MCF 10A (cell line): Measurements from ENCODE around the gene SLC16A7. TPM values are rescaled to one million over a fixed set of nuclear protein-coding genes. Genes with fewer than 3 reads are reported as not detected.

Experiments
- BruUV-seq: library from RNA; stranded (reverse); fragments of 400-500 nt; replicated peaks from 2 replicates; lab custom pipeline; 2021; lab: Mats Ljungman, UMichigan
- CTCF ChIA-PET: fragments of 300-600 bp; sonication (Branson Sonifier 250); formaldehyde crosslinking; extraction: SDS; loops from one replicate; lab custom pipeline; 2021; ENCODE audit warnings: antibody characterized with exemption, inconsistent platforms; lab: Yijun Ruan, JAX
- POLR2A ChIA-PET: fragments of 300-600, 350-650 bp; sonication (Branson Sonifier 250); formaldehyde crosslinking; extraction: SDS; loops from one replicate; lab custom pipeline; 2020; ENCODE audit warnings: antibody characterized with exemption, inconsistent platforms; lab: Yijun Ruan, JAX
- DNase-seq: peaks from one replicate; pipeline ENCODE4 v3.0.0-alpha.2; 2018; ENCODE audit not compliant: unreplicated experiment
- H3K27ac Mint-ChIP-seq: one replicate; pipeline ENCODE4 v1.8.0; 2022; ENCODE audit warnings: mild to moderate bottlenecking, low read depth, mixed read lengths; ENCODE audit not compliant: unreplicated experiment
- H3K27me3 Mint-ChIP-seq: one replicate; pipeline ENCODE4 v1.8.0; 2022; ENCODE audit warnings: mixed read lengths; ENCODE audit not compliant: insufficient read depth, unreplicated experiment
- H3K36me3 Mint-ChIP-seq: one replicate; pipeline ENCODE4 v1.8.0; 2022; ENCODE audit warnings: mild to moderate bottlenecking, moderate library complexity, mixed read lengths; ENCODE audit not compliant: insufficient read depth, unreplicated experiment
- H3K4me1 Mint-ChIP-seq: one replicate; pipeline ENCODE4 v1.8.0; 2022; ENCODE audit warnings: mixed read lengths; ENCODE audit not compliant: insufficient read depth, unreplicated experiment
- H3K4me3 Mint-ChIP-seq: one replicate; pipeline ENCODE4 v1.8.0; 2022; ENCODE audit warnings: mild to moderate bottlenecking, moderate library complexity, mixed read lengths; ENCODE audit not compliant: unreplicated experiment
- H3K9me3 Mint-ChIP-seq: one replicate; pipeline ENCODE4 v1.8.0; 2022; ENCODE audit warnings: mixed read lengths; ENCODE audit not compliant: unreplicated experiment
- intact Hi-C: fragments of 100-400 bp; cut with micrococcal nuclease; formaldehyde crosslinking; loops from 2 replicates; pipeline ENCODE4 v1.14.1; 2022
- total RNA-seq: library from RNA; stranded (reverse); gene quantifications from 2 replicates; pipeline ENCODE4 v1.2.3, GENCODE V29; 2022
- TF ChIP-seq, protein P1 (sequence below): fragments of 200-600 bp; IDR thresholded peaks from one replicate; pipeline ENCODE4 v1.8.0; 2022; ENCODE audit warnings: antibody characterized with exemption, mild to moderate bottlenecking; ENCODE audit not compliant: unreplicated experiment

The SLC16A7 gene
- total RNA-seq, 1 experiment from 2014 or later: 32.6 TPM

DNA sequence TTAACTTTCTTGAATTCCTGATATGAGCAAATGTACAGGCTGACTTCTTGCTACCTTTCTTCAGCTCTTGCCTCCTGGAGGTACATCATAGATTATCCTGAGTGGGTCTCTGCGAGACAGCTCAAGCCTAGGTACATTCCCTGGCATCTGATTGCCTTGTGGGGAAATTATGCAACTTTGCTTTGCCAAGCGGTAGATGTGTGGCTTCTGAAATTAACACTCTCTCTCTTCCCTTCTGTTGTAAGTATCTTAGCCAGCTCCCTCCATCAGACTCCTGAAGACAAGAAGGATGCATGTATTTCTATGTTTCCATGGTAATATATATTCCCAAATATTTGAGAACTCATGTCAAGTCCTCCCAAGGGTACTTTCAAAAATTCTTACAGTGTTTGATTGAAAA, 16.2 kb upstream of the SLC16A7 start:
- CTCF ChIA-PET: no interaction called here
- POLR2A ChIA-PET: no interaction called here
- H3K27ac Mint-ChIP-seq: no peak overlapping the region
- H3K36me3 Mint-ChIP-seq: no peaks in the 10 kb centered on the region
- H3K27me3 Mint-ChIP-seq: no peaks in the 10 kb centered on the region
- intact Hi-C loops: no loop called here
- no peaks in the 10 kb centered on the region for H3K9me3 Mint-ChIP-seq
- TF ChIP-seq, protein P1, sequence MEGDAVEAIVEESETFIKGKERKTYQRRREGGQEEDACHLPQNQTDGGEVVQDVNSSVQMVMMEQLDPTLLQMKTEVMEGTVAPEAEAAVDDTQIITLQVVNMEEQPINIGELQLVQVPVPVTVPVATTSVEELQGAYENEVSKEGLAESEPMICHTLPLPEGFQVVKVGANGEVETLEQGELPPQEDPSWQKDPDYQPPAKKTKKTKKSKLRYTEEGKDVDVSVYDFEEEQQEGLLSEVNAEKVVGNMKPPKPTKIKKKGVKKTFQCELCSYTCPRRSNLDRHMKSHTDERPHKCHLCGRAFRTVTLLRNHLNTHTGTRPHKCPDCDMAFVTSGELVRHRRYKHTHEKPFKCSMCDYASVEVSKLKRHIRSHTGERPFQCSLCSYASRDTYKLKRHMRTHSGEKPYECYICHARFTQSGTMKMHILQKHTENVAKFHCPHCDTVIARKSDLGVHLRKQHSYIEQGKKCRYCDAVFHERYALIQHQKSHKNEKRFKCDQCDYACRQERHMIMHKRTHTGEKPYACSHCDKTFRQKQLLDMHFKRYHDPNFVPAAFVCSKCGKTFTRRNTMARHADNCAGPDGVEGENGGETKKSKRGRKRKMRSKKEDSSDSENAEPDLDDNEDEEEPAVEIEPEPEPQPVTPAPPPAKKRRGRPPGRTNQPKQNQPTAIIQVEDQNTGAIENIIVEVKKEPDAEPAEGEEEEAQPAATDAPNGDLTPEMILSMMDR: no peak
- H3K4me1 Mint-ChIP-seq: peaks cover 6% of the 10 kb centered on the region
- no peak for DNase-seq
- H3K4me3 Mint-ChIP-seq: no peak overlapping the region
- BruUV-seq: no TSS peak

DNA sequence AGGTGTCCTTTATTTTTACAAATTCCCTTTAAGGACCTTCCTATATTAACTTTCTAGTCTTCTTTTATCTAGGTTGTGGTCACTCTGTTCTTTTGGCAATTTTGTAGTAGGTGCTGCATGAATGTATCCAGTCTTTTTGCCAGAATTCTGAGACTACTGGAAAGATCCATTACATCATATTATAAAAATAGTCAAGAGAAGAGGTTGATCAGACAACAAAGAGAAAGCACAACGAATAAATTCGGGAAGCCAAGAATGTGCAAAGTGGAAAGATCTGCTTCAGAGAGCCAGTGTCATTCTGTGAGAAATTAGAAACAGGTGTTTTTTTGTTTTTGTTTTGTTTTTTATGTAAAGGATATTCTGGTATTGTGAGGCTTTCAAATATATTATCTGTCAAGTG, 15.8 kb upstream of the SLC16A7 start:
- H3K36me3 Mint-ChIP-seq: no peaks in the 10 kb centered on the region
- DNase-seq: no peak
- H3K4me1 Mint-ChIP-seq: peaks cover 6% of the 10 kb centered on the region
- intact Hi-C loops: no loop called here
- H3K27me3 Mint-ChIP-seq: no peaks in the 10 kb centered on the region
- H3K9me3 Mint-ChIP-seq: no peaks in the 10 kb centered on the region
- ChIA-PET CTCF (no interaction called here), POLR2A (no interaction called here)
- TF ChIP-seq, protein P1: no peak
- H3K4me3 Mint-ChIP-seq: no peak overlapping the region
- no peak overlapping the region for H3K27ac Mint-ChIP-seq
- BruUV-seq: no TSS peak

DNA sequence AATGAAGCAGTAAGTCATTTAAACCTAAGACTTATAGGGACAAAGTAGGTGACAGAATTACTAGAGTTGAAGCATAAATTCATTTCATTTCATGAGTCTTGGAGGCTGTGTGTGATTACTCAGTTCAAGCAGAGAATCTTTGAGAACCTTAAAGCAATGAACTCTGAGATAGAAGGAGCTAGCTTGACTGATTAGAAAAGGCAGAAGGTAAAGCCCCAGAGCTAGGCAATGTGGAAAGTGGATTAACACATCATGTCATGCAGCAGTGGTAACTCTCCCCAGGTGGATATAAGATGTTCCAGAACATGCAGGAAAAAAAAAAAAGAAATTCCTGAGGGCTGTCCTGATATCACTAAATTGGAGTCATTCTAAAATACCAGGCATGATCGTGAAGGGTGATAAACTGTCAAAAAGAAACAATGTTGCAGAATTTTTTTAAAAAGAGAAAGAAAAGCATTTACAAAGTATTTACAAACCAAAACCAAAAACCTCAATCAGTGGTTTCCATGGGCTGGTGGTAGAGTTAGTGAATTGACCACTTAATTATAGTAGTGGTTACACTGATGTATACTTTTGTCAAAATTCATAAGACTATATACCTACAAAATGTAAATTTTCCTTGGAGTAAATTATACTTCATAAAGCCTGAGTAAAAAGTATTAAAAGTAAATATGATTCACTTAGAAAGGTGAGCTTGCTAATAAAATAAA, 12.7 kb upstream of the SLC16A7 start:
- BruUV-seq: no TSS peak
- Mint-ChIP-seq H3K36me3 (no peaks in the 10 kb centered on the region), H3K4me1 (peaks cover 6% of the 10 kb centered on the region), H3K27me3 (no peaks in the 10 kb centered on the region), H3K4me3 (no peak overlapping the region), H3K27ac (no peak overlapping the region), H3K9me3 (no peaks in the 10 kb centered on the region)
- no peak for DNase-seq
- POLR2A ChIA-PET: interaction anchor here (0.6 kb wide), 1 partner anchor 463 kb away, joined by 3 read pairs; no protein-coding TSS in a partner anchor
- TF ChIP-seq, protein P1: no peak
- CTCF ChIA-PET: no interaction called here
- intact Hi-C loops: no loop called here

DNA sequence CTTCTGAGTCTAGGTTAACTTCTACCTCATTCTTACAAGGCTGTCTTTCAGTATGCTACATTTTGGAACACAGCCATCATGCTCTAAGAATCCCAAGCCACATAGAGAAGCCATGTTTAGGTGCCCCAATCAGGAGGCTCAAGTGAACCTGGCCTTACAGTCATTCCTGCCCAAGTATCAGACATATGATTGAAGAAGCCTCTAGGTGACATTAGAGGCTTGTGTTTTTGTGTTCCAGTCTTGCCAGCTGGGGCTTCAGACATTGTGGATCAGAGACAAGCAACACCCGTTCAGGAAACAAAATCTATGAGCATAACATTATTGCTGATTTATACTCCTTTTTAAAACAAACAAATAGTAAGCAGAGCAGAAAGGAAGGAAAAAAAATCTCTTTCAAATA, 8.1 kb upstream of the SLC16A7 start:
- intact Hi-C loops: no loop called here
- ChIA-PET CTCF (no interaction called here), POLR2A (interaction anchor here (0.6 kb wide), 1 partner anchor 389 kb away, joined by 4 read pairs; no protein-coding TSS in a partner anchor)
- Mint-ChIP-seq H3K36me3 (no peaks in the 10 kb centered on the region), H3K4me3 (no peak overlapping the region), H3K27me3 (no peaks in the 10 kb centered on the region), H3K4me1 (no peaks in the 10 kb centered on the region), H3K9me3 (no peaks in the 10 kb centered on the region), H3K27ac (no peak overlapping the region)
- TF ChIP-seq, protein P1: no peak
- no TSS peak for BruUV-seq
- no peak for DNase-seq
